Mesendoderm (in vitro differentiated cells): ENCODE measurements around the gene GABRG3.

Experiments used
- DNase-seq: peaks from one replicate; pipeline ENCODE4 v3.0.0; 2013
- H2AK5ac ChIP-seq: 2 replicates; pipeline ENCODE4 v1.6.1; 2013; ENCODE audit warnings: low read length, inconsistent platforms
- H2BK120ac ChIP-seq: 2 replicates; pipeline ENCODE4 v1.6.1; 2013; ENCODE audit warnings: low read depth, mild to moderate bottlenecking, low read length, moderate library complexity, mixed read lengths
- H2BK15ac ChIP-seq: replicated peaks from 2 replicates; pipeline ENCODE4 v1.6.1; 2013; ENCODE audit warnings: low read depth, mild to moderate bottlenecking, moderate library complexity
- H2BK5ac ChIP-seq: 2 replicates; pipeline ENCODE4 v1.6.1; 2013; ENCODE audit warnings: low read length, inconsistent platforms
- H3K18ac ChIP-seq: 2 replicates; pipeline ENCODE4 v1.6.1; 2013; ENCODE audit warnings: mild to moderate bottlenecking, low read length, mixed read lengths
- H3K23ac ChIP-seq: one replicate; pipeline ENCODE4 v1.6.1; 2013; ENCODE audit warnings: low read length
- H3K27ac ChIP-seq: 2 replicates; pipeline ENCODE4 v1.5.1; 2013; ENCODE audit warnings: low read depth, mild to moderate bottlenecking, inconsistent platforms, low read length, moderate library complexity
- H3K27me3 ChIP-seq: 2 replicates; pipeline ENCODE4 v1.6.1; 2013; ENCODE audit warnings: low read length, control low read depth, mild to moderate bottlenecking, inconsistent platforms; ENCODE audit not compliant: insufficient read depth, poor library complexity
- H3K36me3 ChIP-seq: 2 replicates; pipeline ENCODE4 v1.6.1; 2013; ENCODE audit warnings: low read length, inconsistent platforms; ENCODE audit not compliant: control insufficient read depth, insufficient read depth
- H3K4ac ChIP-seq: one replicate; pipeline ENCODE4 v1.6.1; 2013; ENCODE audit warnings: low read depth, mild to moderate bottlenecking, low read length, moderate library complexity
- H3K4me1 ChIP-seq: 2 replicates; pipeline ENCODE4 v1.6.1; 2013; ENCODE audit warnings: low read depth, low read length, inconsistent platforms; ENCODE audit not compliant: control insufficient read depth
- H3K4me2 ChIP-seq: 2 replicates; pipeline ENCODE4 v1.6.1; 2013; ENCODE audit warnings: low read length
- H3K4me3 ChIP-seq: 2 replicates; pipeline ENCODE4 v1.5.1; 2013; ENCODE audit warnings: mild to moderate bottlenecking, low read length
- H3K56ac ChIP-seq: one replicate; pipeline ENCODE4 v1.6.1; 2013; ENCODE audit warnings: low read length
- H3K79me1 ChIP-seq: 2 replicates; pipeline ENCODE4 v1.6.1; 2013; ENCODE audit warnings: low read length, inconsistent platforms
- H3K79me2 ChIP-seq: 2 replicates; pipeline ENCODE4 v1.6.1; 2013; ENCODE audit warnings: mild to moderate bottlenecking, low read length; ENCODE audit not compliant: control insufficient read depth, insufficient read depth
- H3K9ac ChIP-seq: 2 replicates; pipeline ENCODE4 v1.6.1; 2013; ENCODE audit warnings: low read length, inconsistent platforms
- H4K5ac ChIP-seq: one replicate; pipeline ENCODE4 v1.6.1; 2013; ENCODE audit warnings: low read length
- H4K8ac ChIP-seq: one replicate; pipeline ENCODE4 v1.6.1; 2013; ENCODE audit warnings: low read depth, mild to moderate bottlenecking, control low read depth, low read length, moderate library complexity
- WGBS: extraction: QIAGEN DNeasy Blood & Tissue Kit; methylation state at CpG from one replicate; pipeline ENCODE4 v1.1.7; 2013; ENCODE audit warnings: low lambda C conversion rate, missing lambda C conversion rate; ENCODE audit not compliant: insufficient coverage; ENCODE audit errors: extremely low coverage; 5-methylcytosine and 5-hydroxymethylcytosine counted together

The GABRG3 gene

GRCh38 chr15:27499719-27500118 lies 528.7 kb downstream of the GABRG3 start:
- Histone ChIP-seq H2BK5ac (no peak overlapping the region), H4K8ac (no peak overlapping the region), H3K4ac (no peak overlapping the region), H4K5ac (no peak overlapping the region), H3K79me1 (no peaks in the 10 kb centered on the region), H3K56ac (no peak overlapping the region), H3K9ac (no peak overlapping the region), H2BK120ac (no peak overlapping the region), H3K4me2 (no peak overlapping the region), H3K79me2 (no peaks in the 10 kb centered on the region), H3K27me3 (no peaks in the 10 kb centered on the region), H3K4me1 (no peaks in the 10 kb centered on the region), H3K4me3 (no peak overlapping the region), H3K23ac (no peak overlapping the region), H3K27ac (no peak overlapping the region), H3K18ac (no peak overlapping the region), H2BK15ac (no peak overlapping the region), H3K36me3 (no peaks in the 10 kb centered on the region), H2AK5ac (no peak overlapping the region)
- no peak for DNase-seq
- WGBS = no CpG with 5 or more reads among the region's 6 CpGs

GRCh38 chr15:27500206-27500605 lies 529.2 kb downstream of the GABRG3 start:
- H3K79me1 ChIP-seq = no peaks in the 10 kb centered on the region
- no peak overlapping the region for H3K4me2 ChIP-seq
- no peak overlapping the region for H3K9ac ChIP-seq
- no peak overlapping the region for H3K23ac ChIP-seq
- no peak overlapping the region for H3K18ac ChIP-seq
- H4K8ac ChIP-seq = no peak overlapping the region
- H3K4me1 ChIP-seq = no peaks in the 10 kb centered on the region
- H4K5ac ChIP-seq = no peak overlapping the region
- H2AK5ac ChIP-seq = no peak overlapping the region
- no peaks in the 10 kb centered on the region for H3K36me3 ChIP-seq
- DNase-seq = no peak
- H3K27me3 ChIP-seq = no peaks in the 10 kb centered on the region
- H3K56ac ChIP-seq = no peak overlapping the region
- no peak overlapping the region for H3K27ac ChIP-seq
- H2BK15ac ChIP-seq = no peak overlapping the region
- H3K79me2 ChIP-seq = no peaks in the 10 kb centered on the region
- H3K4me3 ChIP-seq = no peak overlapping the region
- H2BK120ac ChIP-seq = no peak overlapping the region
- no CpG with 5 or more reads among the region's 15 CpGs for WGBS
- no peak overlapping the region for H2BK5ac ChIP-seq
- no peak overlapping the region for H3K4ac ChIP-seq

DNA sequence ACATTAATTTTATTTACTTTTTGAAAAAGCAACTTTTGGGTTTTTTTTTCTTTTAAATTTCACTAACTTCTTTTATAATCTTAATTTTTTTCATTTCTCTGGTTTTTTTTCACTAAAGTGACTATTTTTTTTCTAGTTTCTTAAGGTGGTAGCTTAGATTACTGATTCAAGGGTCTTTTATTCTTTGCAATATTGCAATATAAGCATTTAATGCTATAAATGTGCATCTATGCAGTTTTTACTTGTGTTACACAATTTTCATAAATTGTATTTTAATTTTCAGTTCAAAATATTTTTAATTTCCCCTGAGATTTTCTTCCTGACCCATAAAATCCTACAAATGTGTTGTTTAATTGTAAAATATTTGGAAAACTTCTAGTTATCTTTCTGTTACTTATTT lies 535.8 kb downstream of the GABRG3 start:
- Histone ChIP-seq H2BK5ac (no peak overlapping the region), H4K5ac (no peak overlapping the region), H3K56ac (no peak overlapping the region), H3K79me2 (no peaks in the 10 kb centered on the region), H2AK5ac (no peak overlapping the region), H3K79me1 (no peaks in the 10 kb centered on the region), H3K23ac (no peak overlapping the region), H3K4ac (no peak overlapping the region), H3K9ac (no peak overlapping the region), H3K4me1 (no peaks in the 10 kb centered on the region), H4K8ac (no peak overlapping the region), H3K27me3 (no peaks in the 10 kb centered on the region), H3K4me2 (no peak overlapping the region), H3K27ac (no peak overlapping the region), H3K4me3 (no peak overlapping the region), H3K36me3 (no peaks in the 10 kb centered on the region), H3K18ac (no peak overlapping the region), H2BK15ac (no peak overlapping the region), H2BK120ac (no peak overlapping the region)
- DNase-seq = no peak

DNA sequence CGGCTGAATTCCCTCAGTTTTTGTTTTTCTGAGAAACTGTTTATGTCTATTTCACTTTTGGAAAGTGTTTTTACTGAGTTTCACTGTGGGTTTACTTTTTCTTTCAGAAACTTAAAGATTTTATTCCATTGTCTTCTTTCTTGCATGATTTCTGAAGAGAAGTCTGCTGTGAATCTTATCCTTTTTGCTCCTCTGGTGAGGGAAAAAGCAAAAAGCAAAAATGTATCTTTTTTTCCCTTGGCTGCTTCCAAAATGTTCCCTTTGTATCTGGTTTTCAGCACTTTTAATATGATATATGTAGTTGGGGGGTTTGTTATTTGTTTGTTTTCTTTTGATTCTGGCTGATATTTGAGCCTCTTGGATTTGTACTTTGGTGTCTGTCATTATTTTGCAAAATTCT lies 538.0 kb downstream of the GABRG3 start:
- Histone ChIP-seq H3K27me3 (no peaks in the 10 kb centered on the region), H2BK120ac (no peak overlapping the region), H3K79me1 (no peaks in the 10 kb centered on the region), H3K4me2 (no peak overlapping the region), H3K4me3 (no peak overlapping the region), H2BK5ac (no peak overlapping the region), H3K23ac (no peak overlapping the region), H4K8ac (no peak overlapping the region), H3K9ac (no peak overlapping the region), H3K4ac (no peak overlapping the region), H3K36me3 (no peaks in the 10 kb centered on the region), H2AK5ac (no peak overlapping the region), H4K5ac (no peak overlapping the region), H3K18ac (no peak overlapping the region), H2BK15ac (no peak overlapping the region), H3K27ac (no peak overlapping the region), H3K79me2 (no peaks in the 10 kb centered on the region), H3K4me1 (no peaks in the 10 kb centered on the region), H3K56ac (no peak overlapping the region)
- no peak for DNase-seq
- WGBS = no CpG with 5 or more reads among the region's 1 CpG

GRCh38 chr15:27512281-27513001 lies 541.5 kb downstream of the GABRG3 start:
- Histone ChIP-seq H3K18ac (no peak overlapping the region), H3K79me1 (no peaks in the 10 kb centered on the region), H2BK15ac (no peak overlapping the region), H4K5ac (no peak overlapping the region), H4K8ac (no peak overlapping the region), H3K79me2 (no peaks in the 10 kb centered on the region), H3K27me3 (no peaks in the 10 kb centered on the region), H2AK5ac (no peak overlapping the region), H3K4ac (no peak overlapping the region), H2BK120ac (no peak overlapping the region), H3K9ac (no peak overlapping the region), H2BK5ac (no peak overlapping the region), H3K23ac (no peak overlapping the region), H3K4me1 (no peaks in the 10 kb centered on the region), H3K56ac (no peak overlapping the region), H3K36me3 (no peaks in the 10 kb centered on the region), H3K4me2 (no peak overlapping the region), H3K4me3 (no peak overlapping the region), H3K27ac (no peak overlapping the region)
- no CpG with 5 or more reads among the region's 4 CpGs for WGBS
- DNase-seq = no peak

- Histone ChIP-seq H3K4ac (no peak overlapping the region), H3K9ac (no peak overlapping the region), H4K5ac (no peak overlapping the region), H2AK5ac (no peak overlapping the region), H2BK5ac (no peak overlapping the region), H4K8ac (no peak overlapping the region), H3K4me3 (no peak overlapping the region), H3K4me1 (no peaks in the 10 kb centered on the region), H3K18ac (no peak overlapping the region), H3K4me2 (no peak overlapping the region), H3K79me2 (no peaks in the 10 kb centered on the region), H3K79me1 (no peaks in the 10 kb centered on the region), H3K23ac (no peak overlapping the region), H2BK120ac (no peak overlapping the region), H3K27me3 (no peaks in the 10 kb centered on the region), H2BK15ac (no peak overlapping the region), H3K56ac (no peak overlapping the region), H3K36me3 (no peaks in the 10 kb centered on the region), H3K27ac (no peak overlapping the region)
- no CpG with 5 or more reads among the region's 3 CpGs for WGBS
- DNase-seq = no peak
Measured at GRCh38 chr15:27514526-27514925, 543.5 kb downstream of the GABRG3 start.
